ENCODE results near the gene OCRL.
"Not testable (repeated sequence)": the region's sequence is repeated elsewhere in the genome, so short reads cannot be mapped to it uniquely, and the experiment has no call there.

Gene OCRL

DNA sequence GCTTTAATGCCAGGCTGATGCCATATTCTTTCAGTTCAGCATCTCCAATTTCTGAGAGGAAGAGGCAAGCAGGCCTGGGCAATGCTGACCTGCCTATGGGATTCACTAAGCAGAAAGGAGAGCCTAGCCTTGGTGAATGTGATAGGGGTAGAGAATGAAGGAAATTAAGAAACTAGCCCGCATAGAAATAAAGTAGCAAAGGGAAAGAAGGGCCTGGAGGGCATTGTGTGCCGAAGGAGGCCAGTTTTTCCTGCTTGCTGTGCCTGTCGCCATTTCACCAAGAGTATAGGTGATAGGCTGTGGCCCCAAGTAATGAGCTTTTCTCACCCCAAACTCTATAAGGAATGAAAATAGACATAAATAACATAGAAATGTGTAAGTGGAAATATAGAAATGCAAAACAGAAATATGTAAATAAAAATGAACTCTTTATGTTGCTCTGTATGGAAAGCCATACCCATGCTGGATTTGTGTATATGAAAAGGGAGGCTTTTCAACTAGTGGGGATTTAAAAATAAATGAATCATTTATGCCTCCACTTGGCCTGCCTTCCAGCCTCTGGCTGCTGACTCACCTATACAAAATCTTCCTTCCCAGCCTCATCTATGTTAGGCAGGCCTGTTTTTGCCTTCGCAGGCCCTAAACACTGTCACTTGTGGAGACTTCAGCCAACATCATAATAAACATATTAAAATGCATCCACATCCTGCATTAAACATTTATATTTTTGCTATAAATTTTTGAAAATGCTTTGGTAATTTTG lies 5.1 kb upstream of the OCRL start:
- DNase-seq (ENCODE audit: low read depth), result no peak

DNA sequence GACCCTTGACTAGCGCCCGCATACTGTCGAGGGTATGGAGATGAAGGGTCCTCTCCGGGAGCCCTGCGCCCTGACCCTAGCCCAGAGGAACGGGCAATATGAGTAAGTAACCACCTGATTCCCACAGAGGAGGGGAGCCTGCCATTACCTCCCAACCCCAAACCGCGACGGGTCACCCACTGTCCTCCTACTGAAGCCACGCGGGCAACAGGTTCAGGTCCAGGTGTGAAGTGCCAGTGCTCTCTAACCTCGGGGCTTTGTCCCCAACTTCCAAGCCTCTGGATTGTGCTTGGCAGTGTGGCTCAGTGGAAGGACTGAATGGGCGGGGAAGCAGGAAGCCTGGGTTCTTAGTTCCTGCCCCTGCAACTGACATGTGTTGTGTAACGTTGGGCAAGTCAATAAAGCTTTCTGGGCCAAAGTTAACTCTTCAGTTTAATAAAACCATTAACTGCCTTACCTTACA lies 694 bp downstream of the OCRL start:
- DNase-seq (ENCODE audit: low read depth), result no peak

DNA sequence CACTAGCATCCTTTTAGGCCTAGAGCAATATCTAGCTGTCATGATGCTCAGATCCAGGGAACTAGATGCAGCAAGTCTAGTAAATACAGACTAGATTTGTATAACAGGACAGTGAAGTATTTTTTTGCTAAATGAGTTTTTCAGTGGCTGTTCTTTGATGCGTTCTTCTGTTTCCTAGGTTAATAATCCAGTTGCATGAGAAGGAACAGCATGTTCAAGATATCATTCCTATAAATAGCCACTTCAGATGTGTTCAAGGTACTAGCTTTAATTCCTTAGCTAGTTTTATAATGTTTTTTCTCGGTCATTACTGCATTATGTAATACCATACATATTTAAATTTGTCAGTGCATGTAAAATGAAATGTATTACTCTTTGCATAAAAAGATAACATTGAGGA lies 4.7 kb downstream of the OCRL start:
- DNase-seq (ENCODE audit: low read depth), result no peak

DNA sequence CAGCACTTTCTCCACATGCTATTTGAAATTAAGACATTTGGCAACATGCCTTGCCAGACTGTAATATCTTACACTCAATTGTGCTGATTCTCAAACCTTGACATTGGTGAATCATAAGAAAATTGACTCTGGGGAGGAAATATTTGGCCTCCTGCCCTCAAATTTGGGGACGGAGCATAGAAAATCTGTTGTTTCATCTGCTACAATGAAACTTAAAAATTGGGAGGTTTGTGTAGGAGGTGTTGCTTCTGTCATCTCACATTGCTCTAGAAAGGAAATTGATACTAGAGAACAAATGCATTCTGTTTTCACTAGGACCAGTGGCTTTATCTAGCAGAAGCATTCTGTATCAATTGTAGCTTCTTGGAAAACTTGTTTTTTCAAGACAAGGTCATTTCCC lies 5.3 kb downstream of the OCRL start:
- DNase-seq (ENCODE audit: low read depth), result no peak

DNA sequence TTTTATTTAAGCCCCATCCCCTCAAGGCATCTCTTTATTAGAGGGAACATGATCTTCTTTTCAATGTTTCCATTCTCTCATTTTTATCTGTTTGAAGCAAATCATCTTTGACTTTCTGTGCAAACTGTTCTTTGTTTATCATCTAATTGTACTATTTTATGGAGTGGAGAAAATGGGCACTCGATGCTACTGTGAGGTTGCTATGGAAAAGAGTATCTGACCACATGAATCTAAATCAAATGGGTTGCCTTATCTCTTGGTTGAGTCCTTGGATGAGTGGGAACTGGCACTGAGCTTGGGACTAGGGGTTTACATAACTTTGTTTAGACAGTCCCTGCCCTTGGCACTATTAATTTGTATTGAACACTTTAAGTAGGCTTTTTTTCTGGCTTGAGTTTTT lies 9.1 kb downstream of the OCRL start:
- no peak for DNase-seq (ENCODE audit: low read depth)

DNA sequence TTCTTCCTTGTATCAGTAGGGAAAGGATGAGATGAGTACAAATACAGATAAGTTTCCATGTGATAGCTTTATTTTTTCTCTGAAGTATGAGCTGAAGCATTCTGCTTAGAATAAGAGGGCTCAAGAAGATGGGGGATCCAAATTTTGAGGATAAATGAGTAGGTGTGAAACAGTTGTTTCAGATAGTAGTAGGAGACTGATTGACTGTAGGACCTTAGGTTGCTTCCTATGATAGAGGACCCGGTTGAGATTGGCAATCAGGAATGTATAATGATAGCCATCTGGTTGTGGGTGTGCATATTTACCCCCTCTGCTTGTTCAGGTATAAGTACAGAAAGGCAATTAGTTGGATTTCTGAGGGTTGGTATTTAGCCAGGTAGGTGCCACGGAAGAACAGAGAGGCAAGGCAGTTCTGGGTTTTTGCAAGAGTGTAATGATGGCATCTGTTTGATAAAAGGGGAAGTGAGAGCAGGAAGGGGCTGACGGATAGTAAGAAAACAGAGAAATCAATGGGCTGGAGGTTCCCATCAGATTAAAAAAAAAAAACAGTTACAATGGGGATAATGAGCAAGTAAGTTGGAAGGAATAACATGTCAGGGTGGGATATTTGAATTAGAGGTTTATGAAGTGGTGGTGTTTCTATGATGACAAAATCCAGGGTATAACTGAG lies 13.7 kb downstream of the OCRL start:
- no peak for DNase-seq (ENCODE audit: low read depth)

DNA sequence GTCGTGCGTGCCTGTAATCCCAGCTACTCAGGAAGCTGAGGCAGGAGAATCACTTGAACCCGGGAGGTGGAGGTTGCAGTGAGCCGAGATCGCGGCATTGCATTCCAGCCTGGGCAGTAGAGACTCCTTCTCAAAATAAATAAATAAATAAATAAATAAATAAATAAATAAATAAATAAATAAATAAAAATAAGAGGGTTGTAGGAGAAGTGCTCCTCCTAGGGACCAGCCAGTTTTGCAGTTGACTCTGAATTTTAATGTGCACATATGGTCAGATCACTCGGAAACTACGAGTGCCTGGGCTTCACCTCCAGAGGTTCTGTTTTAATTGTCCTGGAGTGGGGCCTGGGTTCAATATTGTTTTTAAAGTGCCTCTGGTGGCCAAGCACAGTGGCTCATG lies 14.8 kb downstream of the OCRL start:
- DNase-seq (ENCODE audit: low read depth), result not testable (repeated sequence)

DNA sequence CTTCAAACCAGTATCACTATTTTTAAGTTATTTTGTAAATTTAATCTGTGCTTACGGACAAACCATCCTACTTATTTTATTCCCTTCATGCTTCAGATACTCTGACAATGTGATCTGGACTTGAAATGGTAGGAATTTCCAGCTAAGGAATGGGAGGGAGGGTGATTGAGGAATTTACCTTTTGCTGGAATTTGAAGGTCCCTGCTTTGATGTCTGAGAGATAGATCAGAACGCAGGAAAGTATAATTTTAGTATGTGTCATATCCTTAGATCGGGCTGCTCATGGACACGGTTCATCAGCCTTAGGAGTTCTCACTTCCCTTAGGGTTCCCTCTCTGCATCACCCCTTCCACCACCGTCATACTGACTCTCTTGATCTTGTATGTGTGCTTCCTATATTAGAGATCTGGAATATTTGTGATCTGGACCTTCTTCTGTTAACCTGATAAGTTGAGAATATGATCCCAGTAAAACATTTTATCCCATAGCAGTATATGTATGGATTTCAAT lies 16.8 kb downstream of the OCRL start:
- no peak for DNase-seq (ENCODE audit: low read depth)

DNA sequence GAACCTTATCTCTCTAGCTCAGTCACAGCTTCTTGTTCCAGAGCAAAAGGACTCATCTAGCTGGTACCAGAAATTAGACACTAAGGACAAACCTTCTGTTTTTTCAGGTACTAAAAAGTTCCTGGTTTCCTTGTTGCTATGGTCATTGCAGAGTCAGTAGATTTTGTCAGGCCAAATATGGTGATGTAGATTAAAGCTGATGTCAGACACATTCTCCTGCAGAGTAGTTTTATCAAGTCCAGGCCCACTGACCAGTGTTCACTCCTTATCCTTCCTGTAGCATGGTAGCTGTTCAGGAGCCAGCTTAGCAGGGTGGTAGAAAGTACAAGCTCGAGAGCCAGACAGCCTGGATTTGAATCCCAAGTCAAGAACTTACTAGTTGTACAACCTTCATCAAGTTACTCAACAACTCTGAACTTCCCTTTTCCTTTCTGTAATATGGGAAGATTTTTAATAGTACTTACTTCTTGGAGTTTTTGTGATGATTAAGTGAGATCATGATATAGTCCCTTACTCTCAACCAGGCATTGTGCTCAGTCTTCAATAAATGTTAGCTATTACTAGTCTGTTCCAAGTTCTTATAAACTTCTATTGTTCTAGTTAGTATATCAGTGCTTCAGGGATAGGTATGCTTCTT lies 17.9 kb downstream of the OCRL start:
- no peak for DNase-seq (ENCODE audit: low read depth)

DNA sequence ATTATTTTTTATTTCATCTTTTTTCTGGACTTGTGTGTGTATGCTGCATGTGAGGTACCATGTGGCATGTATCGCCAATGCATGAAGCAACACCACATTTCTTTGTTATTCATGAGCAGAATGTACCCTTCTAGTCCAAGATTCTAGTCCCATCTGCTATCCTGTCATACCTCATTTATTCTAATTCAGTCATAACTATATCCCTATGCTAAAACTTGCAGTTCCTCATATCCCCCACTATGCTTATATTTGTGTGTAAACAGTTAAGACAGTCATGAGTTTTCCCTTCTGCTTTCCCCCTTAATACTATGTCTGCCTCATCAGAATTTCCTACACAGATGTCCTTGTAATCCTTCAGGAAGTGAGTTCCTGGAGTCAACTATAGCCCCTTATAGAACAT lies 19.7 kb downstream of the OCRL start:
- DNase-seq (ENCODE audit: low read depth), result no peak

DNA sequence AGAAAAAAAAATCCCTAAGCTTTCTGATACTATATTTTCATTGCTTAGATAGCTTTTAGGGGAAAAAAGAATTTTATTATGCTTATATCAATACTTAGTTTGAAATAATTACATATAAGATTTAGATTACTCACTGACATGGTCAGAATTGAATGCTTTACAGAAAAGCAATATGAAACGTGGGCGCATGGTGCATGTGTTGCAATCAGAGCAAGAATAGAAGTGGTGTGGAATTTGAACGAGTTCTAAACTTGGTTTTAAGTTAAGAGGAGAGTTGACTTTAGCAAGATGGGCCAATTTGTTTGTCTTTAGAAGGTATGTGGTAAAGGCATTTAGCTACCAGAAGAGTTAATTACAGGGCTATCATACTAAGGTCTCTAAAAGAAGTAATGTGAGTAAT lies 21.4 kb downstream of the OCRL start:
- DNase-seq (ENCODE audit: low read depth), result no peak

DNA sequence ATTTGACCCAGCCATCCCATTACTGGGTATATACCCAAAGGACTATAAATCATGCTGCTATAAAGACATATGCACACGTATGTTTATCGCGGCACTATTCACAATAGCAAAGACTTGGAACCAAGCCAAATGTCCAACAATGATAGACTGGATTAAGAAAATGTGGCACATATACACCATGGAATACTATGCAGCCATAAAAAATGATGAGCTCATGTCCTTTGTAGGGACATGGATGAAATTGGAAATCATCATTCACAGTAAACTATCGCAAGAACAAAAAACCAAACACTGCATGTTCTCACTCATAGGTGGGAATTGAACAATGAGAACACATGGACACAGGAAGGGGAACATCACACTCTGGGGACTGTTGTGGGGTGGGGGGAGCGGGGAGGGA lies 24.3 kb downstream of the OCRL start:
- not testable (repeated sequence) for DNase-seq (ENCODE audit: low read depth)

DNA sequence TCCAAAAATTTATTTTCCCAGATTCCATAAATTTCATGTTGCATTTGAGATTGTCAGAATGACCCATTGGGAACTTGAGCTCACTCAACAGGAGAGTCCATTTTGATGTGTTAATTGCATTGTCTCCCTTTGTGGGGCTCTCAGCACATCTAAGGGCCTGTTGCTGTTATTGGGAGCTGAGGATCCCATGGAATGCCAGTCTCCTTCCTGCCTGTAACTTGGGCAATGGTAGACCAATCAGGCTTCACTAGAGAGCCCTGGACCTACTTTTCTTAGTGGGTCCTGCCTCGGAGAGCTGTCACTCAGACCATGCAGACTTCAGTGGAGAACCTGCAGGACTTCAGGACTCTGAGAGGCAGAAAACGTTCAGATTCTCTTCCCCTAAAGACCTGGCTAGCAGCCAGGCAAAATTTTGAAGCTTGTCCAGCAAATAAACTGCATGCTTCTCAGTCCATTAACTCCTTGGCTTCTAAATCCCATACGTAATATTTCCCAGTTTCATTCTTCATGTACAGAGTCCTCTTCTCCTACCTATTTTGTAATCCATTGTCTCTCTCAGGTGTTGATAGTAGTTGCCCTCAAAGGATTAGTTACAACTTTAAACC lies 25.1 kb downstream of the OCRL start:
- DNase-seq (ENCODE audit: low read depth), result no peak

DNA sequence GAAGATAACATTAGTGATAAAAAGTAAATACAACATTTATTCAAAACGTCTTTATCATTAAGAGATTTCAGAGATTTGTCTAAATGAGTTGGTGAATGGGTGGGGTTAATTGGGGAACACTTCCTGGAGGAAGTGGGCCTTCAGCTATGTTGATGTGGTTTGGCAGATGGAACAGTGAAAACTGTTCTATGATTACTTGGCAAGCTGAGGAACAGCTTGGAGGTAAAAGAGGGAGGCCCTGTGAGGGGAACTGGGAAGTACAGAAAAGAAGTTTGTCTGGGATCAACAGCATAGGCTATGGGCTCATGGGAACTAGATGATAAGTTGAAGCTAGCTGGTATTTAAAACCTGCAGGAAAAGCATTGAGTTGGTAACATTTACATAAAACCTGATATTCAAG lies 26.0 kb downstream of the OCRL start:
- no peak for DNase-seq (ENCODE audit: low read depth)

DNA sequence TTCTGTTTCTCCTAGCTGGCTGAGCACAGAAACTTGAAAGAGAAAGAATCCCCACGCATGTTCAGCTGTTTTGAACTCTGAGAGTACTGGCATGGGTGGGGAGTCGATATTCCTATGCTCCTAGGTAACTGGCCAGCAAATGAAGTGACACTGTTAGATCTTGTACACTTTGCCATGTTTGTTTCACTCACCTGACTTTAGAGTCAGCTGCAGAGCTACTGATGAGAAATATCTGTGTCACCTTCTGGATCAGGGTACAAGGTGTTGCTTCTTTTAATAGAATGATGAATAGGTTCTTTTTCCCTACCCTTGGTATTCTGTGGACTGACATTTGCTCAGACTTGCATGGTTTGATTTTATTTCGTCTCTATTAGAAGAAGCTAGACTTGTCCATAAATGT lies 28.3 kb downstream of the OCRL start:
- no peak for DNase-seq (ENCODE audit: low read depth)

DNA sequence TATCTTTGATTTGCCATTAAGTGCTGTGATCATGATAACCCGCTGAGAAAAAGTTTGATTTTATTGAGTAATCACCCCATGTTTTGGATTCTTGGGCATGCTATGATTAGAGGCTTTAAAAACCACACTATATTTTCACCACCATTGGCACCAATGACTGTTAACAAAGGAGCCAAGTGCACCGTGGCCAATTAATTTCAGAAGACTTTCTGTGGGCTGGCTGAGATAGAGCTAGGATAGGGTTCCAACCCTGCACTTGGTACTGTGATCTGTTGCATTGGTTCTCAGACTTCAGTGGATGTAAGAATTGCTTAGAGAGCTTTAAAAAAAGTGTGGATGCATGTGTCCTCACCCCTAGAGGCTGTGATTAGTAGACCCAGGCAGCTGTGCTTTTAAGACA lies 32.4 kb downstream of the OCRL start:
- DNase-seq (ENCODE audit: low read depth), result no peak

DNA sequence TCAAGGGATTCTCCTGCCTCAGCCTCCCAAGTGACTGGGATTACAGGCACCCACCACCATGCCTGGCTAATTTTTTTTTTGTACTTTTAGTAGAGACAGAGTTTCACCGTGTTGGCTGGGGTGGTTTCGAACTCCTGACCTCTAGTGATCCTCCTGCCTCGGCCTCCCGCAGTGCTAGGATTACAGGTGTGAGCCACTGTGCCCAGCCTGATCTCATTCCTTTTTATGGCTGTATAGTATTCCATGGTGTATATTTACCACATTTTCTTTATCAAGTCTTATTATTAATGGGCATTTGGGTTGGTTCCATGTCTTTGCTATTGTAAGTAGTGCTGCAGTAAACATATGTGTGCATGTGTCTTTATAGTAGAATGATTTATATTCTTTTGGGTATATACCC lies 33.6 kb downstream of the OCRL start:
- DNase-seq (ENCODE audit: low read depth), result not testable (repeated sequence)

DNA sequence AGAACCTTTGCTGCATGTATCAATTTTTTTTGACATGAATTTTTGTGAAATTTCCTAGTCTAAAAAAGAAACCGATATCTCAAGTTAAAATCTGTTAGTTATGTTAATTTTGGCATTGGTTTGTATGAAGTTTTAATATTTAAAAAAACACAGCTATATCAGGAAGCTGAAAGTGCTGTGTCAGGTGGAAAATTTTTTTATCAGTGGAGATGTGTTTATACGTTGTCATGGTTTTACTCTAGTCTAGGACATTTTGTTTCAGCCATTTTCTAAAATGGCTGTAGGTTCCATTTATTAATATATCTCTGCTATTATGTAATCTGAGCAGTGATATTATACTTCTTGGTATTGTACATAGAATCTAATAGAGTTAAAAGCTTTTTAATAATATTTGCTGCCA lies 34.2 kb downstream of the OCRL start:
- no peak for DNase-seq (ENCODE audit: low read depth)

DNA sequence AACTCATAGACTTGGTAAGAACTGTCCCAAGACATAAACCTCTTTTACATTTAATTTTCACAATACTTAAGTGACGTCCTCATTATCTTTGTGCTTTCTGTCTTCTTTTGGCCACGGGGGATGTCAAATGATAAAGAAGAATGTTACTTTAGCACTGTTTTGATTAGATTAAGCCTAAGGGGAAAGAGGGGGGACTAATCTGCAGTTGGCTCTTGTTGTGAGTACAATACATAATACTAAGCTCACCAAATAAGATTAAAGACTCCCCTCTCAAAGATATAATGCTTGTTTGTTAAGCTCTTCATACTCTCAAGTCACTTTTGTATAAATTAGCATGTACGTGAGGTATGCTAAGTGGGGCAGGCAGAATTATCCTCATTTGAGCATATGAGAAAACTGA lies 36.5 kb downstream of the OCRL start:
- DNase-seq (ENCODE audit: low read depth), result no peak

DNA sequence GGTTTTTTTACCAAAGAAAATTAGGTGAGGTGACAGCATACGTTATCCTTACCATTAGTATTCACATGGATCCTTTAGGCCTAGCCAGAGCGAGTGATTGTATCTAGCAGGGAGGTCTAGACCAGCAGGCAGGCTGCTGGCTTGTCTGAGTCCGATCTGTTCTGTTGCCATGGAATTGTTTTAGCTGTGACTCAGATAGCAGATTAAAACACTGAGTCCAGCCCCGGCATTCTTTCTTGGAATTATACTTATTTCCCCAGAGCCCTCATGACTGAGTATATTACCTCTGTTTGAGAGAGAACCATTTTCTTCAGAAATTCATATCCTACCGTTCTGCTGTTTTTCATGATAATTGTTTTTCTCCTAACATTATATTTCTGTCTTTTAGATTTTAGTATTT lies 37.4 kb downstream of the OCRL start:
- no peak for DNase-seq (ENCODE audit: low read depth)

DNA sequence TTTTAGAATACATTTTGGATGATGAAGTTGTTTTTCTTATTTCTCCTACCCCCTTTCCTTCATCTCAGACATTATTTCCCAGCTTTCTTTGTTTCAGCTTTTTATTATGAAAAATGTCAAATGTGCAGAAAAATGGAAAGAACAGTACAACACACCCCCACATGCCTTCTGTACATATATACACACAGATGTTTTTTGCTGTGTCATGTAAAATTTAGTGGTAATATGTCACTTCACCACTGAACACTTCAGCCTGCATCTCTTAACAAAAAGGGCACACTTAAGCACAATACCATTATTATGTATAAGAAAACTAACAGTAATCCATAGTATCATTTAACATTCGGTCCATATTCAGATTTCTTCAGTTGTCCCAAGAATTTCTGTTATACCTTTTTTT lies 37.8 kb downstream of the OCRL start:
- DNase-seq (ENCODE audit: low read depth), result no peak

DNA sequence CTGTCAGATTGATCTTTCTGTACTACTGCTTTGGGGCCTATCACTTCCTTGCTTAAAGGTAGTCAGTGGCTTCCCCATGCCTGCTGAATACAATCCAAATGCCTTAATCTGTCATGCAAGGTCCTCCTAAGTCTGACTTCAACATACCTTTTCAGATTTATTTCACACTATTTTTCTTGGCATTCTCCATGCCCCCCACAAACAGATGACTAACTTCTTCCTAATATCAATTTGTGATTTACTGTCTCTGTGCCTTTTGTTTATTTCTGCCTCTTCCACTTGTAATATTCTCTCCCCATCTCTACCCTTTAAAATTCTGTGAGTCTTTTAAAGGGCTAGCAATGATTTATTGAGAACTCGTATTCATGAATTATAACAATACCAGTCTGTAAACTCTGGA lies 41.8 kb downstream of the OCRL start:
- no peak for DNase-seq (ENCODE audit: low read depth)

DNA sequence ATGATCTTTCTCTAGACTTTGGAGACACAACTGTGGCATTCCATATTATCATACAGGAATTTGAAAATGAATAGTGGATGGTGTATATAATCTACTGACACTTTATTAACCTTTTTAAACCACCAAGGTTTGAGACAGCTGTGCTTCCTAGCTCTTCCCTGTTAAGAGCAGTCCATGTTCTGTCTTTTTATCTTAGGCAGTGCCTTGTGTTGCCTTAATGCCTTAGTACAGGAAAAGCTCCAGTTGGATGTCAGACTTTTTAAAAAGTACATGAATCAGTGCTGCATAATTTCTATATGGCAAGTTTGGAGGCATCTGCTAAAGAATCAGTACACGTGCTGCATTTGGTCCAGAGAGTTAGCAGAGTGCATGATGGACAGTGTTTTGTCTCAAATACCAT lies 45.1 kb downstream of the OCRL start:
- no peak for DNase-seq (ENCODE audit: low read depth)

All from T follicular helper cell (primary cell).